ENCODE measurements around the gene MAJIN.

The MAJIN gene

DNA sequence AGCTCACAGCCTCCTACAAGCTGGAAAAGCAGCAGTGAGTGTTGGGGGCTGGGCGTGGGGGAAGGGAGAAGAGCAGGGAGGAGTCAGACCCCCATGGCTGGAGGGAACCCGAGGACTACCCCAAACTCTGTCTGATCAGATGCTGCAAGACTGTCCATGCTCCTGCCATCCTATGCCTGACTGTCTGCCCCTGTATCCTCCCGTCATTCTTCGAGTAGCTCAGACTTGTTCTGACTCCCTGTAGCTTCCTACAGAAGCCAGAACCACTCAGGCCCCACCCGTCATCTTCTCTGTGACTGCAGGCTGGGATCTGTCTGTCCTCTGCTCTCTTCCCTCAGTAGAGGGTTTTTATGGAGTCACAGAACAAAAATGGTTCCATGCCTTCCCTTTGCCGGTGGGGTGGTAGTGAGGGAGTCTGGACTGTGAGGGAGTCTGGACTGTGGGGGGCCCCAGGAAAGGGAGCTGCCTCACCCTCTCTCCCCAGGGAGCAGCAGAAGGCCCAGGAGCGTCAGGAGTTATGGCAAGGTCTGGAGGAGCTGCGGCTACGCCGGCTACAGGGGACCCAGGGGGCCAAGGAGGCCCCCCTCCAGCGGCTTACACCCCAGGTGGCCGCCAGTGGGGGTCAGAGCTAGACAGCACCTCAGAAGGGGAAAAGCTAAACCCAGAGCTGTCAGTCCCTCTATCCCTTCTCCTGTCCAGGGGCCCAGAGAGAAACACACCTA lies 38.5 kb downstream of the MAJIN start:
- DNase-seq (ENCODE audit: low read depth in 4 of 4, low spot score in 1 of 4): no peak

DNA sequence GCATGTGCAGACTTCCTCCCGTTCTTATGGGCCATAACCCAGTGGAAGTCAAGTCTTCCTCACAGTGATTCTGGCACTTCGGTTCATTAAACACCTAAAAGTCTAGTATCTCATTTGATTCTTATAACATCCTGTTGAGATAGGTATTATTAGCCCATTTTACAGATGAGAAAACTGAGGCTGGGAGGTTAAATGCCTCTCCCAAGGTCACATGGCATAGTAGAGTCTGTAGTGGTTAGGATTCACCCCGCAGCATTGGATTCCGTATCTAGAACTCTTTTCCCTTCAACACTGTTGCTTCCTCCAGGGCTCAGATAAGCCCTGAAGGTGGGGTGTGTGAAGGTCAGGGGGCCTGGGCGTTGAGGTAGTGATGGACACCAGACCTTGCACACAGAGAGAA lies 39.6 kb downstream of the MAJIN start:
- no peak for DNase-seq (ENCODE audit: low read depth in 4 of 4, low spot score in 1 of 4)

DNA sequence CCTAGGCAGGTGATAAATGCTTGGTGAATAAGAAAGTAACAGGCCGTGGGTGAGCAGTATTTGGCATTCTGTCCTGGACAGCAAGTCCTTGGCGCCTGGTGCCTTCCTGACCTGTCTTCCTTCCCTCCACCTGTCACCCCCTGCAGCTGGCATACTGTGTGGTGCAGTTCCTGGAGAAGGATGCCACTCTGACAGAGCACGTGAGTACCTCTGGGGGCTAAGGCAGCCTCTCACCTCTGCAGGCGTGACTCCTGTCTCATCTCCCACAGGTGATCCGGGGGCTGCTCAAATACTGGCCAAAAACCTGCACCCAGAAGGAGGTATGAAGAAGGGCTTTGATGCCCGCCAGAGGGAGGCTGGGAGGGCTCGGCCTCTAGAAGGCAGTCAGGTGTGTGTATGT lies 40.6 kb downstream of the MAJIN start:
- DNase-seq (ENCODE audit: low read depth in 4 of 4, low spot score in 1 of 4): no peak

GRCh38 chr11:64930340-64930739 lies 41.6 kb downstream of the MAJIN start:
- no peak for DNase-seq (ENCODE audit: low read depth in 4 of 4, low spot score in 1 of 4)

- no peak for DNase-seq (ENCODE audit: low read depth in 4 of 4, low spot score in 1 of 4)
These were observed 42.3 kb downstream of the MAJIN start for GRCh38 chr11:64929625-64930024.

DNA sequence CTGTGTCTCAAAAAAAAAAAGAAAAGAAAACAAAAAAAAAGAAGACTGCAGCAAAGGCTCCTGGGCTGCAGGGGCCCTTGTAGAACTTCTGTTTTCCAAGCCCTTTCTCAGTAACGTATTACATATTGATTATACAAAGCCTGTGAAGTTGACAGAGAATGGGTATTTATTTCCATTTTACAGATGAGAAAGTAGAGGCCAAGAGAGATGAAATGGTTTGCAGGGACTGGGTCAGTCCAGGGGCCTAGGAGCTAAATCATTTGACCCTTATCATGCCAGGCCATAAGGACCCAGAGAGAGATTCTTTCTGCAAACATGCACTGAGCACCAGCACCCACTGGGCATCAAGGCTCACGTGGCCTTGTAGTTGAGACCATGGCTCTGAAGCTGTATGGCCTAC lies 43.0 kb downstream of the MAJIN start:
- DNase-seq (ENCODE audit: low read depth in 4 of 4, low spot score in 1 of 4): no peak

DNA sequence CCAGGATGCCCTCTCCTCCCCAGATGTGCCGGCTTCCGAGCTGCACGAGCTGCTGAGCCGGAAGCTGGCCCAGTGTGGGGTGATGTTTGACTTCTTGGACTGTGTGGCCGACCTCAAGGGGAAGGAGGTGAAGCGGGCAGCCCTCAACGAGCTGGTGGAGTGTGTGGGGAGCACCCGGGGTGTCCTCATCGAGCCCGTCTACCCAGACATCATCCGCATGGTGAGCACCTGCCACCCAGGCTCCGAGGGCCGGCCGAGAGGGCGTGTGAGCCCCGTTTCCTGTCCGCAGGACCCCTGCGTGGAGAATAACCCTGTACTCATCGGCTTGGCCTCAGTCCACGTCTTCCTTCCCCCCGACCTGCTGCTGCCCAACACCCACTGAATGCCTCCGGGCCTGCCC lies 45.2 kb downstream of the MAJIN start:
- DNase-seq (ENCODE audit: low read depth in 4 of 4, low spot score in 1 of 4): no peak

DNA sequence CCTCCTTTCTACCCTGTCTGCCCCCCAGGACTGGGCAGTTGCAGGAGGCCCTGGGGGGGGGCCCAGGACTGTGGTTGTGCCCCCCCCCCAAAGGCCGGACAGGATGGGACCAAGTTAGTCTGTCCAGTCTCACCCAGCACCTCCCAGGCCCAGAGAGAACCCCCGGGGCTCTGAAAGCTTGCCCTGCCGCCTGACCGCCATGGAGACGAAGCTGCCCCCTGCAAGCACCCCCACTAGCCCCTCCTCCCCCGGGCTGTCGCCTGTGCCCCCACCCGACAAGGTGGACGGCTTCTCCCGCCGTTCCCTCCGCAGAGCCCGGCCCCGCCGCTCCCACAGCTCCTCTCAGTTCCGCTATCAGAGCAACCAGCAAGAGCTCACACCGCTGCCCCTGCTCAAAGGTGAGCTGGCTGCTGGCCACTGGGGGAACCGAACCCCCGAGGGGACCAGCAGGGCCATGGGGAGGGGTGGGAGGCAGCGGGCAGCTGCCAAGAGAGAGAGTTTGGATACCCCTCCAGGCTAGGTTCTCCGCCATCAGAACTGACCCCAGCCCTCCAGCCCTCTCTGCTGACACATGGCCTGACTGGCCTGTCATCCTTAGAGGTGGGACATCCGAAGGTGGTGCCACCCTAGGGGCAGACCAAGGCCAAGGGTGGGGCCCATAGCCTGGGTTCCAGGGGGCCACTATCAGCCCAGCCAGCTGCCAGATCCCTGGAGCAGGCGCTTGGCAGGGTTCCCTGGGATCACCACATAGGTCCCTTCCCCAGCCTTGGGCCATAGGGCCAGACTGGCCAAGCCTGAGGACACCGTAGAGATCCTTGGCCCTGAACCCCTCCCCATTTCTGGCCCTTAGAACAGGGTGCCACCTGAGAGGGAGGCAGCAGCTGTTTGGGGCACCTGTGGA lies 46.1 kb downstream of the MAJIN start:
- no peak for DNase-seq (ENCODE audit: low read depth in 4 of 4, low spot score in 1 of 4)

DNA sequence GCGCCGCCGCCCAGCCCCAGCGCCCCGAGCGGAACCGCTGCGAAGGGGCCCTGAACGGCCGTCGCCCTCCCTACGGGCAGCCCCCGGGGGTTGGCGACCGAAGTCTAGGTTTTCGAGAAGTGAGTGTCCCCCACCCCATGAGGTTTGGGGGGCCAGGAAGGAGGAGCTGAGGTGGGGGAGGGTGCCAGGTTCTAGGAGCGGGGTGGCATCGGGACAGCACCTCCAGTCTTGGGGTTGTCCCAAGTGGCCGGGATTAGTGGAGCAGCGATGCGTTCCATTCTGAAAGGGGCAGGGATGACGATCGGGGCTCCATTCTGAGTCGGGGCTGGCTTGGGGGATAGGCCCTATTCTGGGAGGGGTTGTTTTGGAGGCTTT lies 47.0 kb downstream of the MAJIN start:
- no peak for DNase-seq (ENCODE audit: low read depth in 4 of 4, low spot score in 1 of 4)

GRCh38 chr11:64923944-64924909 lies 47.7 kb downstream of the MAJIN start, which contains the start of gene PPP2R5B:
PPP2R5B (plus strand) TSS chr11:64924689; CDS start chr11:64925735, 1,046 bp downstream.
- peak; percentile 74 to 84 (median 80) for DNase-seq (ENCODE audit: low read depth in 4 of 4, low spot score in 1 of 4)

GRCh38 chr11:64923151-64923661 lies 48.7 kb downstream of the MAJIN start:
- DNase-seq (ENCODE audit: low read depth in 4 of 4, low spot score in 1 of 4): no peak

- DNase-seq (ENCODE audit: low read depth in 4 of 4, low spot score in 1 of 4): no peak
These were observed 50.5 kb downstream of the MAJIN start for GRCh38 chr11:64921384-64921783.

DNA sequence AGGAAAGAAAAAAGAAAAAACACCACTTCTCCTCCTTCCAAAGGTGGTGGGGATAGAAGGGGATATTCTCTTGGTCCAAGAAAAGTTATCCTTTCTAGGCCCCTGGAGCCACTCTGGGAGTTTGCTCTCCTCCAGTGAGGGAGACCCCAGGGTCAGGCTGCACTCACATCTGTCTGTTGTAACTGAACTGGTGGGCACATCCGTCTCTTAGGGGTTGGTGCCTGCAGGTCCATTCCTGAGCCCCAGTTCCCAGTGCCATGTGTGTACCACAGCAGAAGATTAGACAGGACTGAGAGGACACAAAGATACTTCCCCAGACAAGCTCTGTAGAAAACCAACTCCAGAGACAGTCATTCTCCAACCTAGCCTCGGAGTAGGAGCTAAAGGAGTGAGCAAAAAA lies 51.8 kb downstream of the MAJIN start:
- DNase-seq (ENCODE audit: low read depth in 4 of 4, low spot score in 1 of 4): no peak

GRCh38 chr11:64919627-64920026 lies 52.3 kb downstream of the MAJIN start:
- DNase-seq (ENCODE audit: low read depth in 4 of 4, low spot score in 1 of 4): no peak

DNA sequence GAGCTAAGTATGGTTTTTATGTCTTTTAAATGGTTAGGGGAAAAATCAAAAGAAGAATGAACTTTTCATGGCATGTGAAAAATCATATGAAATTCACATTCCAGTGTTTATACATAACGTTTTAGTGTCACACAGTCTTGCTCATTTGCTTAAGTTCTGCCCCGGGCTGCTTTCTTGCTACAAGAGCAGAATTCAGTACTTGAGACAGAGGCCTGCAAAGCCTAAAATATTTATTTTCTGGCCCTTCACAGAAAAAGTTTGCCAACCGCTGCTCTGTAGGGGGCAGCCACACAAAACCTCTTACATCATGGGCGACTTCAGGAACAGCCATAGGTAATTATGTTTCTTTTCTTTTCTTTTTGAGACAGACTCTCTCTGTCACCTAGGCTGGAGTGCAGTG lies 53.9 kb downstream of the MAJIN start:
- no peak for DNase-seq (ENCODE audit: low read depth in 4 of 4, low spot score in 1 of 4)

- DNase-seq (ENCODE audit: low read depth in 4 of 4, low spot score in 1 of 4): no peak
These were observed 54.3 kb downstream of the MAJIN start for GRCh38 chr11:64917663-64917995.

DNA sequence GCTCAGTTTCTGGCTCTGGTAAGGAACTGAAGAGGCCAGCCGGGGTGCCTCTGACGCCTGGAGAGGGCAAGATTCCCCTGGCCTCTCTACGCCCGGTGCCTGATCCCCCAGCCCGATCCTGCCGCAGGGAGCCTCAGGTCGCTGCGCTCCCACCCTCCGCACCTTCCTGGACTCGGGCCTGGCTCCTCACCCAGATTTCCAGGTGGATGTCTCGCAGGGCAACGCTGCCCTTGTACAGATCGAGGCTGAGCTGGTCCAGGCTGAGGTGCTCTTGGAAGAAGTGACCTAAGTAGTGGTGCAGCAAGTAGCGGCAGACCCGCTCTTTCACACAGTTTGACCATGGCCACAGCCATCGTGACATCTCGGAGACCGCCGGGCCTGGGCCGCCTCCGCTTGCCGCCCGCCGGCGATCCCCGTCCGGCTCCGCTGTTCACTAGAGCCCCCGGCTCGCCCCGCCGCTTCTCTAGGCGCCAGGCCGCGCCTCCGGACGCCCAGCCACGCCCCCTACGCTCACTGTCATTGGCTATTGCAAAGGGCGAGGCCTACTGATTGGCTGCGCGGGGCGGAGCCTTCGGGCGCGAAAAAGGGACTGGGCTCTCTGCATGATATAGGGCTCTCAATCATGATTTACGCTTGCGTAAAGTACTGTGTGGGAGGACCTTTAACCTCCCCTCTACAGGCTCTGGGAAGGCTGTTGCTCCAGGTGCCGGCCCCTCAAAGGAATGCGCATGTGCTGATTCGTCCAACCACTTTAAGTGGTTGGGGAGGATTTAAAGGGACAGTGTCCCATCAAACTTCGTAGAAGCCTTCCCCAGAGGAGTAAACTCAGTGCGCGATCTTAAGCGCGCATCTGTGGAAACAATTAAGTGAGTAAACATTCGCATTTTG lies 54.9 kb downstream of the MAJIN start, which contains the start of gene ATG2A:
ATG2A (minus strand) TSS at position 435 of the 888 bp plus-strand sequence; CDS start at position 361, 74 bp downstream.
- peak; percentile 97 to 99 (median 98) for DNase-seq (ENCODE audit: low read depth in 4 of 4, low spot score in 1 of 4)

GRCh38 chr11:64916040-64916774 lies 55.7 kb downstream of the MAJIN start:
- DNase-seq (ENCODE audit: low read depth in 4 of 4, low spot score in 1 of 4): no peak

DNA sequence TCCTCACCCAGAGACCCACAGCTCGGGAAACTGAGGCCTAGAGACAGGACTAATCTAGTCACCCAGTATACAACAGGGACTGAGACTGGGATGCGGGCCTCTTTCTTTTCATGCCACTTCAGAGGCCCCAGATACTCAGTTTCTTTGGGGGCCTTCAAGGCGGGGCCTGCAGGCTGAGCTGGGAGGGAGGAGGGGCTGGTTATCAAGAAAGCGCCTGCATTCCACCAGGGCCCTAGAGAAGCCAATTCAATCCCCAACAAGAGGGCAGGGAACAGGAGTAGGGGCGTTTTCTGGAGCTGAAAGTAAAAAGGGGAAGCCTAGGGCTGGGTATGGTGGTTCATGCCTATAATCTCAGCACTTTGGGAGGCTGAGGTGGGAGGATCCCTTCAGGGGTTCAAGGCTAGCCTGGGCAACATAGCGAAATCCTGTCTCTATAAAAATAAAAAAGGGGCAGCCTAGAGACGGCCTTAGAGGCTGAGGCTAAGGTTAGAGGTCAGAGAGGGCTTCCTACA lies 56.5 kb downstream of the MAJIN start:
- DNase-seq (ENCODE audit: low read depth in 4 of 4, low spot score in 1 of 4): no peak

Measured in stimulated activated CD4-positive, alpha-beta T cell treated with anti-CD3 and anti-CD28 coated beads, Interleukin-1b, Interleukin-23, amount 100 ng/mL, for 24 hours (primary cell).